ENCODE data around the gene SORCS3. TPM values are rescaled to one million over a fixed set of nuclear protein-coding genes. Genes with fewer than 3 reads are reported as not detected.

The SORCS3 gene
- total and polyA plus RNA-seq, 9 of the 15 experiments (the other 6 are each of a cell fraction or from before 2014, with no cell fraction given): not detected

DNA sequence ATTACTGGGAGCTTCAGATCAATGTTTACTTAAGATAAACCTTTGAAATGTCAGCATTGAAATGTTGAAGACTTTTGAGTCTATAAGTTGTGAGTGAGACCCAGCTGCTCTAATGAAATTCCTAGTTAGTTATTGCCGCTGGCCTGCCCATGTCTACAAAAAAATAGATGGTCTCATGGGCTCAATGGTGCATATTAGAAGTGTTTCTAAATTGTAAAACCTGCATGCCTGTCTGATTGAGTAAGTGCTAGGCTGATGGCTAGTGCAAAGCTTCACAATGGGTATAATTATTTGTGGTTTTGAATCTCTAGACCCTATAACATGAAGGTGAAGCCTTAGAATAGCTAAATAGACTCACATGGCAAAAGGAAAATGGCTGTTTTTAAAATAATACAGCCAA, 234.5 kb downstream of the SORCS3 start:
- intact Hi-C loops (cut with micrococcal nuclease): no loop called here
- BruUV-seq (replicated peaks): no TSS peak
- no peak for DNase-seq (ENCODE audit: extremely low read depth in 1 of 4, low spot score in 3 of 4)
- H4K20me1 ChIP-seq (replicated peaks; ENCODE audit: control insufficient read depth, insufficient read depth, low read length): no peaks in the 10 kb centered on the region
- TF ChIP-seq ZNF175 (CRISPR knock-in tag; IDR thresholded peaks at IDR 0.05; ENCODE audit: low read depth): no peak
- TF ChIP-seq NFE2 (IDR thresholded peaks at IDR 0.05; ENCODE audit: low read depth): no peak
- TF ChIP-seq ELF1 (tag; IDR thresholded peaks at IDR 0.05): no peak
- no peak for TF ChIP-seq ETS2 (tag; IDR thresholded peaks at IDR 0.05; ENCODE audit: borderline replicate concordance, poor library complexity, severe bottlenecking)
- TF ChIP-seq GABPB1 (CRISPR knock-in tag; IDR thresholded peaks at IDR 0.05): no peak
- no peak for TF ChIP-seq E2F3 (CRISPR knock-in tag; IDR thresholded peaks at IDR 0.05)
- TF ChIP-seq ELF4 (CRISPR knock-in tag; IDR thresholded peaks at IDR 0.05): no peak
- TF ChIP-seq PTBP1 (IDR thresholded peaks at IDR 0.05; ENCODE audit: low read depth, low read length): no peak
- TF ChIP-seq ZNF589 (CRISPR knock-in tag; IDR thresholded peaks at IDR 0.05; ENCODE audit: low read depth): no peak
- TF ChIP-seq MIER1 (IDR thresholded peaks at IDR 0.05; ENCODE audit: low read depth): no peak
- no peak for TF ChIP-seq BRD4 (IDR thresholded peaks at IDR 0.05)
- TF ChIP-seq MBD2 (IDR thresholded peaks at IDR 0.05; ENCODE audit: borderline replicate concordance, low read depth): no peak
- TF ChIP-seq, protein P1, sequence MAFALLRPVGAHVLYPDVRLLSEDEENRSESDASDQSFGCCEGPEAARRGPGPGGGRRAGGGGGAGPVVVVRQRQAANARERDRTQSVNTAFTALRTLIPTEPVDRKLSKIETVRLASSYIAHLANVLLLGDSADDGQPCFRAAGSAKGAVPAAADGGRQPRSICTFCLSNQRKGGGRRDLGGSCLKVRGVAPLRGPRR (CRISPR knock-in tag; IDR thresholded peaks at IDR 0.05): no peak
- TF ChIP-seq KHSRP (IDR thresholded peaks at IDR 0.05): no peak
- H3K4me2 ChIP-seq (ENCODE audit: insufficient read depth, low read length): no peak overlapping the region
- POLR2A ChIA-PET: no interaction called here
- in situ Hi-C loops (cut with MboI): no loop called here
- no peaks in the 10 kb centered on the region for H3K9me1 ChIP-seq (ENCODE audit: control insufficient read depth, insufficient read depth, low read length)
- no peaks in the 10 kb centered on the region for H3K79me2 ChIP-seq (ENCODE audit: control insufficient read depth, insufficient read depth, low read length)
- no peak overlapping the region for H2AFZ ChIP-seq (ENCODE audit: low read depth, low read length)
- H3K4me1 ChIP-seq (replicated peaks in 1 of 2; ENCODE audit: control insufficient read depth in 2 of 2, insufficient read depth in 2 of 2, low read length in 2 of 2): no peaks in the 10 kb centered on the region
- no peaks in the 10 kb centered on the region for H3K27me3 ChIP-seq (ENCODE audit: control insufficient read depth in 2 of 2, insufficient read depth in 2 of 2, low read length in 2 of 2)
- CTCF ChIA-PET (ENCODE audit: low intra/inter-chr PET ratio): no interaction called here
- H3K36me3 ChIP-seq (ENCODE audit: control insufficient read depth, insufficient read depth, low read length): no peaks in the 10 kb centered on the region
- H3K4me3 ChIP-seq: no peak overlapping the region
- H3K9me3 ChIP-seq (replicated peaks; ENCODE audit: control insufficient read depth, insufficient read depth, low read depth, low read length): no peaks in the 10 kb centered on the region
- no peak overlapping the region for H3K9ac ChIP-seq (ENCODE audit: insufficient read depth in 1 of 2, low read depth in 2 of 2, low read length in 2 of 2)
- 0% methylated on average over 1 of the region's 1 CpG for WGBS (ENCODE audit: insufficient coverage, low coverage, missing lambda C conversion rate)
- no peak for FAIRE-seq
- H3K27ac ChIP-seq (ENCODE audit: extremely low read depth, low read depth, low read length): no peak overlapping the region
- no peak for ATAC-seq

All from K562 (cell line).